HG03025 (cell line): ENCODE results near the gene ACTR8.
A peak's percentile ranks its signal among the peaks of the same experiment; 100 is the strongest.

ENCODE experiments used
- ATAC-seq: cut with Tn5 transposase; IDR thresholded peaks from one replicate; pipeline ENCODE4 v1.9.1; 2021; ENCODE audit warnings: mild to moderate bottlenecking, moderate library complexity; ENCODE audit not compliant: unreplicated experiment, low FRiP score

Gene ACTR8

GRCh38 chr3:53841296-53841695 is 40.7 kb downstream of the ACTR8 start:
- no peak for ATAC-seq

- no peak for ATAC-seq
Measured at GRCh38 chr3:53837331-53837730, 44.6 kb downstream of the ACTR8 start.

- no peak for ATAC-seq
Measured at GRCh38 chr3:53836084-53836872, 45.7 kb downstream of the ACTR8 start.

GRCh38 chr3:53835257-53835656 is 46.7 kb downstream of the ACTR8 start:
- no peak for ATAC-seq

- no peak for ATAC-seq
Measured at GRCh38 chr3:53834429-53835095, 47.4 kb downstream of the ACTR8 start.

GRCh38 chr3:53833700-53834099 is 48.3 kb downstream of the ACTR8 start:
- ATAC-seq: no peak

- no peak for ATAC-seq
Measured at GRCh38 chr3:53833053-53833645, 48.8 kb downstream of the ACTR8 start.

- no peak for ATAC-seq
Measured at GRCh38 chr3:53830944-53831343, 51.0 kb downstream of the ACTR8 start.

GRCh38 chr3:53829605-53830004 is 52.3 kb downstream of the ACTR8 start:
- no peak for ATAC-seq

- ATAC-seq: no peak
Measured at GRCh38 chr3:53828581-53828980, 53.4 kb downstream of the ACTR8 start.

GRCh38 chr3:53826048-53826447 is 55.9 kb downstream of the ACTR8 start:
- no peak for ATAC-seq

GRCh38 chr3:53824795-53825194 is 57.2 kb downstream of the ACTR8 start:
- no peak for ATAC-seq

- no peak for ATAC-seq
Measured at GRCh38 chr3:53823956-53824657, 57.8 kb downstream of the ACTR8 start.

GRCh38 chr3:53823026-53823955 is 58.7 kb downstream of the ACTR8 start:
- ATAC-seq: no peak

GRCh38 chr3:53822331-53822741 is 59.6 kb downstream of the ACTR8 start:
- no peak for ATAC-seq

GRCh38 chr3:53821631-53822121 is 60.3 kb downstream of the ACTR8 start:
- ATAC-seq: peak; percentile 51

- ATAC-seq: no peak
Measured at GRCh38 chr3:53820756-53821580, 61.0 kb downstream of the ACTR8 start.

GRCh38 chr3:53820084-53820483 is 61.9 kb downstream of the ACTR8 start:
- no peak for ATAC-seq
